Measurements from ENCODE around the gene USP2.

The USP2 gene

DNA sequence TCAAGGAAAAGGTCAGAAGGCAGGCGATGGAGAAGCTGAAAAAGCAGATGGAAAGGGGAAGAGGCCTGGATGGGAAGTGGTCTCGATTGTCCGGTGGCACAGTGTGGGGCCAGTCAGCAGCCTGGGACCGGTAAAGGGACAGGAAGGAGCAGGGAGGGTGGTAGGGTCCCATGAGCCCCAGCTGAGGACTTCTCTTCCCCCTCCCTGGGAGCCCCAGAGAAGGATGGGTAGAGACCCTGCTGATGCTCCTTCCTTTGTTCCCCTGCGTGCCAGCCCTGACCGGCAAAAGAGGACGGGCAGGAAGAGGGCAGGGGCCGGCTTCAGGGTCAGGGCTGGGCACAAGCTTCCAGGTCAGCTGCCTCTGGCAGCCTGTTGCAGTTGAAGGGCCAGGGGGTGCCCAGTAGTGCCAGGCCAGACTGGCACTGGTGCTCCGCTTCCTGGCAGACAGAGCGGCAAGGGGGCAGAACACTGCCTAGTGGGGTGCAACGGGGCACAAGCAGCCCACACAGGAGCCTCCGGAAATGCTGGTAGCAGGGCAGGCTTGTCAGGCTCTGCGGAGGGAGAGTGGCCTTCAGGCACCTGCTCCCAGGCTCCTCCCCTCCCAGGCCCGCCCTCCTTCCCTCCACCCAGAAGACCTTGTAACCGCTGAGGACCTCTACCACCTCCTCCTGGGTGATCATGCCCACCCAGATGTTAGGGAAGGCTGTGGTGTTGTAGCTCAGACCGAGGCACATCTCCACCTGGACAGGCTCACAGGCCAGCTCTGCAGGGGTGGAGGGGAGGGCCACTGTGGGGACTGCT lies 40.1 kb downstream of the USP2 start:
- no peak for DNase-seq (ENCODE audit: low read depth in 2 of 2)

DNA sequence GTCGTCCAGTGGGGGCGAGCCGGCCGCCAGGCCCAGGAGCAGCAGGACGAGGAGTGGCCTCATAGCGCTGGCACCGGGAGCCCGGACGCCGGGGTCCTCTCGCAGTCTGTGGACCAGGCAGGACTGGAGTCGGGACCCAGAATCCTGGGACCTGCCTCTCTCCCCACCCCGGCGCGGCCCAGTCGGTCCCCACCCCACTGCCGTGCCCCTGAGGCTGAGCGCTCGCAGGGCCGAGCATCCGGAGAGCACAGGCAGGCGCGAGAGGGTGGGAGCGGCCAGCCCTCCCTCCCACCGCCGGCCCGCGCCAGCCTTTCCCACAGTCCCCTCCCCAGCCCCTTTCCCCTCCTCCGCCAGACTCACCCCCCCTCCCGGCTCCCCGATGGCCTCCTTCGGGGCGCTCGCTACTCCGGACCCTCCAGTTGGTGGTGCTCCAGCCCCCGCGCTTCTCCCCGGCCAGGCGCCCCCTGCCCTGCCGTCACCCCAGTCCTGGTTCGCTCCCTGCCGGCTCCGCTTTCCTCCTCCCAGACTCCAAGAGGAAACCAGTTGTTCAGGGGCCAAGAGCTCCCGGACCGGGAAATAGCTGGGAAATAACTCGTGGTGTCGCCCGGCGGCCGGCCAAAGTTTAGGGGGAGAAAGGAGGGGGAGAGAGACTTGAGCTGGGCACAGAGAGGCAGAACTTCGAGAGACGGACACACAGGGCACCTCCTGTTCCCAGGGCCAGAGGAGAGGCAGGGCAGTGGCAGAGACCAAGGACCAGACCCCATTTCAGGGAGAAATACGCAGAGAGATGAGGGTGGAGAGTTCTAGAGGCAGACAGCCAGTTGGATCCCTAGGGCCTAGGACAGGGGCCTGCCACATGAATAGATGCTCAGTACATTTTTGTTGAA lies 40.9 kb downstream of the USP2 start, which contains the start of gene C1QTNF5:
Gene C1QTNF5 (minus strand): TSS at position 549 of the 887 bp plus-strand sequence. CDS start 486 bp downstream, at position 63.
- no peak for DNase-seq (ENCODE audit: low read depth in 2 of 2)

DNA sequence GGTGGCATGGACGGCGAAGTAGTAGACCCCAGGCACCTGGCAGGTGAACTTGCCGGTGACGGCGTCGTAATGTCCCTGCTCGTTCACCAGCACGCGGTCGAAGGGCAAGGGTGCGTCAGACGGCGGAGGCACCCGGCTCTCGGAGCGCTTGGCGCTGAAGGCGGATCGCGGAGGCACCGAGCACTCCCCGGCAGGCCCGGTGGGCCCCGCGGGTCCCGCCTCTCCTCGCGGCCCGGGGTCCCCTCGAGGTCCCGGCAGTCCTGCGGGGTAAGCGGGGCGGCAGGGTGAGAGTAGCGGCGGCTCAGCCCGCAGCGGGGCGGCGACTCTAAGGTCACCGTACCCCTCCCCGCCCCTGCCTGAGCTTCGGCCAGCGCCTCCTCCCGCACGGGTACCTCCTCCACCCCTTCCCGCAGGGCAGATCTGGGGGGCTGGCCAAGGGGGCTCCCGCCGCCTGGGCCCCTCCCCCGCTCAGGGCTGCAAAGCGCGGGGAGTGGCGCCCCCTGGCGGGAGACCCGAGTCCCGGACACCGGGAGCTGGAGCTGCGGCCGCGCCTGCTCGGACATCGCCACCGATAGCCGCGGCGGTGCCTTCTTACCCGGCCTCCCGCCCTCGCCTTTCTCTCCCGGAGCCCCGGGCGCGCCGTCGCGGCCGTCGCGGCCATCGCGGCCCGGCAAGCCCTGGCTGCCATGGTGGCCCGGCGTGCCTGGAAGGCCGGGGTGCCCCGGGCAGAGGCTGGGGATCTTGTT lies 41.7 kb downstream of the USP2 start:
- DNase-seq (ENCODE audit: low read depth in 2 of 2): no peak

DNA sequence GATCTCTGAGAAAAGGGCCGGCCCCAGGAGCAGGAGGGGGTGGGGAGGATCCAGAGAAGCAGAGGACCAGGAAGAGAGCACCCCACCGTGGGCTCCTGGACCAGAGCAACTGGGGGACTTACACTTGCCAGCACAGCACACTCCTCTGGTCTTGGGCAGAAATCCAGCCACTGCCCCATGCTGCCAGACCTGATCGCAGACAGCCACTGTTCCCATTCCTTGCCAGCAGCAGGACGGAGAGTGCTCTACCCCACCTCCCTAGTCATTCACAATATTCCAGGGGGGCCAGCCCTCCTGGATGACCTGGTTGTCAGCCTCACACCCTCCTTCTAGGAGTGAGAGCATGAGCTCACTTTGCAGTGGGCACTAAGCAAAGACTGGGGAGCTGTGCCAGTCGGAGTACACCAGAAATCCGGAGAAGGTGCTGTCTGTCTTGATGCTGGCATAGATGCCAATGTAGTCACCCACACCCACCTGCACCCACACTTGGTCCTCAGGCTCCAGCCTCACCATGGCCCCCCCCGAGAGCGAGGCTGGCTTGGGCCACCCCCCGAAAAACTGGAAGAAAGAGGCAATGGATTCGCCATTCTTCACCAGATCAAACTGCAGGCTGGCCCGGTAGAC lies 42.4 kb downstream of the USP2 start:
- no peak for DNase-seq (ENCODE audit: low read depth in 2 of 2)

DNA sequence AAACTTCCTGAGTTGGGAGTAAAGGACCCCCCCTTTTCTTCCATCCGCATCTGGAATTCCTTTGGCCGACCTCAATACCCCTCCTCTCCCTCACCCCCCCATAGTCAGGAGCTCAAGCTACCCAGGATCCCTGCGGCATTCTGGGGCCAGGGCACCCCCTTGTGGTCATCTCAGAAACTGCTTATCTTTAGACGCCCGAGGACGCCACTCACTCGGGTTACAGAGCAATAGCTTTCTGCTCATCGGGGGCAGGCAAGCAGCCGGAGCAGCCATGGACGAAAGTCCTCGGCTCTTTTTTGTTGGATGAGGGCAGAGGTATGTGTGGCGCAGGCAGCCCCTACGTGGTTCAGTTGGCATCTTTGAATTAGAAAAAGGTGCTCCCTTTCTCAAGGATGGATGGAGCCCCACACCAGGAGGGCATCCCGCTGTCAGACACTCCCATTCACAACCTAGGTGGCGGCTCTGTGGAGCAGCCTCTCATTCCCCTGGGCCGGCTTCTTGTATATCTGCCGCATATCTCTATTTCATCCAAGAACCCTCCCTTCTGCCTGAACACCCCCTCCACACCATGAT lies 43.1 kb downstream of the USP2 start:
- DNase-seq (ENCODE audit: low read depth in 2 of 2): peak in 1 of 2 donors; percentile 58

DNA sequence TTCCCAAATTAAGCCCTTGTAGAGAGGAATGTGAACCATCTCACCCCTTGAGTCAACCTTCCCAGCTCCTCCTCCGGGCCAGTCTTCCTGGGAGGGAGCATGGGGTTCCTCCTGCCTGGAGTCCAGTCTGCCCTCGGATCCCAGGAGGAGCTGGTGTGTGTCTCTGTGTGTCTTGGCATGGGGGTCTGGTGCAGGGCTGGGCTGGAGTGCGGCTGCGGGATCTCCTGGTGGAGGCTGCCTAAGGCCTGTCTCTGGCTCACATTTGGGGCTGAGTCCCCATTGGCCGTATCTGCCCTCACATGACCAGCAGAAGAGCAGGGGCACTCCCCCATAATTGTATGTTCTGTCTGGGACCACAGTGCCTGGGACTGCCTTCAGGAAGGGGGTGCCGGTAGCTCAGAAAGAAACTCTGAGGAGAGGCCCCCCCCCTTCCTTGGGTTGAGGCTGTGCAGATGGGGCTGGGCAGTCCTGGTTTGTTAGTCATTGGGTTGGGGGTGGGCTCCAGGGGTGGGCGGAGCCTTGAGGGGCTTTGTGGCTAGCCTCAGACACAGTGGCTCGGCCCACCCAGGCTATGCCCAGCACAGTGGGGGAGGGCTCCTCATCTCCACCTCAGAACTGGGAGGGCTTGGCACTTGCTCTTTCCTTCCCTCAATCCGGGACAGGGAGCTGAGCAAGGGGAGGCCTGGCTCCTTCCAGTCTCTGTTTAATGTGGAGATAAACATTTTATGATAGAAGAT lies 43.7 kb downstream of the USP2 start:
- no peak for DNase-seq (ENCODE audit: low read depth in 2 of 2)

DNA sequence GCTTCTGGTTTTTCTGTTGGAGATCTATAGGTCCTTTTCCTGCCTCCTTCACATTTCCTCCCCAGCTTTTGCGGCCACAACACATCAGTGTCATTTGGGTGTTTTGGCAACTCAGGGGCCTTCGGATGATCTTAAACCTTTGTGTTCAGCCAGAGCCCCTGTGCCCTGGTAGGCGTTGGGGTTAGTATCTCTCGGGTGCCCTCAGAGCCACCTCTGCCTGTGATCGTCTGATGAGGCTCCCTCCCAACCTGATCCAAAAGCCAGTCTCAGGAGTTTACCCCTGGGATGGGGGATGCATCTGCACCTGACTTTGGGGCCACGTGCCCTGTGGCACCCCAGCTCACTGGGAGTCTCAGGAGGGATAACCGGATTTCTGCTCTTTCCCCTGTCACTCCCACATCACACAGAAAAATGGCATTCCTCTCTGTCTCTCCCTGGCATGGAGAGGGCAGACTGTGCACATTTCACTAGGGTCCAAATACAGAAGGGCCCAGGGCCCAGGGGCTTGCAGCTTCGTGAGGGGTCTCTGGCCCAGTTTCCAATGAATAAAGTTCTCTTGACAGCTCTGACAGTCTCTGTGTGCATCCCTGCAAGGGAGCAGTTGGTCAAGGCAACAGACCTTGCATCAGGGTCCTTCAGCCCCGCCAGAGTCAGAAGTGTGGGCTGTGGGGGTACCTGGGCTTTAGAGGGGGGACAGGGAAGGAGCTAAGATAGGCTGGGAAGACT lies 44.6 kb downstream of the USP2 start:
- no peak for DNase-seq (ENCODE audit: low read depth in 2 of 2)

DNA sequence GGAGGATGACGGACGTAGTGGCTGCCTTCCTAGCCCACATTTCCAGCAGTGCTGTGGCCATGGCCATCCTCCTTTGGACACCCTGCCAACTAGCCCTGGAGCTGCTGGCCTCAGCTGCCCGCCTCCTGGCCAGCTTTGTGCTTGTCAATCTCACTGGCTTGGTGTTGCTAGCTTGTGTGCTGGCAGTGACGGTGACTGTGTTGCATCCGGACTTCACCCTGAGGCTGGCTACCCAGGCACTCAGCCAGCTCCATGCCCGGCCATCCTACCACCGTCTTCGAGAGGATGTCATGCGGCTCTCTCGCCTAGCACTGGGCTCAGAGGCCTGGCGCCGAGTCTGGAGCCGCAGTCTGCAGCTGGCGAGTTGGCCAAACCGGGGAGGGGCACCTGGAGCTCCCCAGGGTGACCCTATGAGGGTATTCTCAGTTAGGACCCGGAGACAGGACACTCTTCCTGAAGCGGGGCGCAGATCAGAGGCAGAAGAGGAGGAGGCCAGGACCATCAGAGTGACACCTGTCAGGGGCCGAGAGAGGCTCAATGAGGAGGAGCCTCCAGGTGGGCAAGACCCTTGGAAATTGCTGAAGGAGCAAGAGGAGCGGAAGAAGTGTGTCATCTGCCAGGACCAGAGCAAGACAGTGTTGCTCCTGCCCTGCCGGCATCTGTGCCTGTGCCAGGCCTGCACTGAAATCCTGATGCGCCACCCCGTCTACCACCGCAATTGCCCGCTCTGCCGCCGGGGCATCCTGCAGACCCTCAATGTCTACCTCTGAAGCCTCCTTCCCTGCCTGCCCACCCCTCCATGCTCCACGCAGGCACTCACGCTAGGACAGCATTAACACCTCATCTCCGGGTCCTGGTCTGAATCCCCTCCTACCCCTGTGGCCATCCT lies 45.6 kb downstream of the USP2 start:
- DNase-seq (ENCODE audit: low read depth in 2 of 2): no peak

DNA sequence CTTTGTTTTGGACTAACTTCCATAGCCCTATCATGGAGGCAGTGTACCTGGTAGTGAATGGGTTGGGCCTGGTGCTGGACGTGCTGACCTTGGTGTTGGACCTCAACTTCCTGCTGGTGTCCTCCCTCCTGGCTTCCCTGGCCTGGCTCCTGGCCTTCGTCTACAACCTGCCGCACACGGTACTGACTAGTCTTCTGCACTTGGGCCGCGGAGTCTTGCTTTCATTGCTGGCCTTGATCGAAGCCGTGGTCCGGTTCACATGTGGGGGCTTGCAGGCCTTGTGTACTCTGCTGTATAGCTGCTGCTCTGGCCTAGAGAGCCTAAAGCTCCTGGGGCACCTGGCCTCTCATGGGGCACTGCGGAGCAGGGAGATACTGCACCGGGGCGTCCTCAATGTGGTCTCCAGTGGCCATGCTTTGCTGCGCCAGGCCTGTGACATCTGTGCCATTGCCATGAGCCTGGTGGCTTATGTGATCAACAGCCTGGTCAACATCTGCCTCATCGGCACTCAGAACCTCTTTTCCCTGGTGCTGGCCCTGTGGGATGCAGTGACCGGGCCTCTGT lies 46.3 kb downstream of the USP2 start:
- DNase-seq (ENCODE audit: low read depth in 2 of 2): no peak

DNA sequence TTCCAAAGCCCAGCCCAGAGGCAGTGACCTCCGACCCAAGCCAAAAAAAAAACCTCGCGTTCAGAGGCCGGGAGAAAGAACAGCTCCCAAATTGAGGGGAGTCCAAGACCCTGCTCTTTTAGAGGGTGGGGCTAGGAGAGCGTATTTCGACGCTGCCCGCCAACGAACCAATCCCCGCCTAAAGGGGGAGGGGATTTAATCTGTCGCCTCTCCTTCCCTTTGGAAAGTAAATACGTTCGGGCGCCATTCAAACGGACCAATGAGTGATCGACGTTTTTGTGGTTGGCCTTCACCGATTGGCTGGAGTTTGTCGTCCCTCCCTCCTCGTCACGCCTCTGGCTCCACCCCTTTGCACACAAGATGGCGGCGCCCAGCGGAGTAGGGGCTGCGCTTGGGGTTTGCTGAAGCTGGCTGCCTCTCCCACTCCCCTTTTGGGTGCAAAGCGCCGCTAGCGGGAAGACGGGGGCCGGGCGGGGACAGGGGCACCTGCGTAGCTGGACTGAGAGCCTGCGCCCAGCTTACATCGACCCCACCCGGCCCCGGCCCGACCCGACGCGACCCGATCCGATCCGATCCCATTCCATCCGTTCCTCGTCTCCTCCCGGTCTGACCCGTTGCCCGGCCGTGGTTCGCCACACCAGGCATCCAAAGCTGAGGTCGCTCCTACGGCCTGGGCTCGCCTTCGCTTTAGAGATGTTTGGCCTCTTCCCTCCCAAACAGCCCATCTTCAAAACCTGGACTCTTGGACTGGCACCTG lies 47.1 kb downstream of the USP2 start, which contains the start of gene RNF26:
Gene RNF26 (plus strand): TSS at position 354 of the 757 bp plus-strand sequence. CDS start 596 bp downstream, outside the sequence.
- DNase-seq (ENCODE audit: low read depth in 2 of 2): peak; percentile 86

DNA sequence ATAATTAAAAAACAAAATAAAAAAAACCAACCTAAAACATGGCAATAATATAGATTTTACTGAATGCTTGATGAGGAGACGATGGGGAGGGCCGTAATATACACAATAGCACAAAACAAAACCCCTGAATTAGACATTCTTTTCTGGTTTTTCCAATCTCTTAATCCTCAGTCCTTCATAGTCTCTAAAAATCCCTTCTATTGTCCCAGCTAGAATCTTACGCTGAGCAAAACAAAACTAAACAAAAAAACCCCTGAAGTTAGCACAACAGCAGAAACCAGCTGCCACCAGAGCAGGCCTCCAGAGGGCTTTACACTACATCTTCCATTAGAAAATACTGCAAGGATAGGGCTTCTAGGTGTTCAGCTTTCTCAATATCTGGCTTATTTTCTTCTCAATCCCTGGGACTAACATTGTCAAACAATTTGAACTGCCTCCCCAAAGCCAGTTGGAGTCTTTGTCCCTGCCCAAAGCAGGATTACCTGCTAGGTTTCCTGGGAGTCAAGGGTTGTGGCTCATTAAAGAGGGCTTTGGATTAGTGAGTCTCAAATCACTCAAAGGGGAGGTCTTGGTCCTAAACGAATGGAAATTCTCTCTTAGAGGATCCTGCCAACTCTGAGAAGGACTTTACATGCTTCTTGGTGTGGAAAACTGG lies 49.3 kb downstream of the USP2 start:
- no peak for DNase-seq (ENCODE audit: low read depth in 2 of 2)

DNA sequence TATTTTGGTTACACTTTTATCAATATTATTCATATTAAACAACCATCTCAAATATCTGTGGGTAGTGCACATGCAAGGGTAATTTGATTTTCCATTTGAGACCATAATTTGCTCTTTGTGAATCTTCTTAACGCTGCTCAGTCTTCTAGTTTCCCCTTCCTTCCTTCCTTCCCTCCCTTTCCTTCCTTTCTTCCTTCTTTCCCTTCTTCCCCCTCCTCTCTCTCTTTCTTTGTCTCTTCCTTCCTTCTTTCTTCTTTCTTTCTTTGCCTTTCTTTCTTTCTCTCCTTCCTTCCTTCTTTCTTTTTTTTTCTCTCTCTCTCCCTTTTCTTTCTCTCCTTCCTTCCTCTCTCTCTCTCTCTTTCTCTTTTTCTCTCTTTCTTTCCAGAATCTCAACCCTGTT lies 51.3 kb downstream of the USP2 start:
- no peak for DNase-seq (ENCODE audit: low read depth in 2 of 2)

DNA sequence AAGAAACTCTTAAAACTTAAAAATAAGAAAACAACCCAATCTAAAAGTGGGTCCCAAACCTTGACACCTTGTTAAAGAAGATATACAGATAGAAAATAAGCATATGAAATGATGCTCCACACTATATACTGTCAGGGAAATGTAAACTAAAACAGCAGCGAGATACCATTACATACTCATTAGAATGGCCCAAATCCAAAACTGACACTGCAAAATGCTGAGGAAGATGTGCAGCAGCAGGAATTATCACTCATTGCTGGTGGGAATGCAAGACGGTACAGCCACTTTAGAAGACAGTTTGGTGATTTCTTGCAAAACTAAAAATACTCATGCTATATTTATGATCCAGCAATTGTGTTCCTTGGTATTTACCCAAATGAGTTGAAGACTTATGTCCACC lies 52.2 kb downstream of the USP2 start:
- no peak for DNase-seq (ENCODE audit: low read depth in 2 of 2)

DNA sequence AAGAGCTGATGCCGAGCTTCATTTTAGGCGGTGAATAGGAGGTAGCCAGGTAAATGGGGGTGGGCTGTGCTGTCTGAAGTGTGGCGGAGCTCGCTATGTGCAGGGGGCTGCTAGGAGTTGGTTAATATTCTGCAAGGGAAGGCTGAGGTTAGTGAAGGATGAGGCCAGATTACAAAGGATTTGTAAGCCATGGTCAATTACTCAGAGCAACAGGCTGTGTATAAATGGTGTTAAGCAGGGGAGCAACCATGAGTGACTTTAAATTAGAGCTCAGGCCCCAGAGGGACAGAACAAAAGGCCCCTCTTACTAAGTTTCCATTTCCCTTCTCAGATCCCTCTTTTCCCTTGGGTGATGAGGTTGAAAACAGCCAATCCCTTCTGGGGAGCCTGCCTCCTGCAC lies 57.3 kb downstream of the USP2 start:
- DNase-seq (ENCODE audit: low read depth in 2 of 2): no peak

DNA sequence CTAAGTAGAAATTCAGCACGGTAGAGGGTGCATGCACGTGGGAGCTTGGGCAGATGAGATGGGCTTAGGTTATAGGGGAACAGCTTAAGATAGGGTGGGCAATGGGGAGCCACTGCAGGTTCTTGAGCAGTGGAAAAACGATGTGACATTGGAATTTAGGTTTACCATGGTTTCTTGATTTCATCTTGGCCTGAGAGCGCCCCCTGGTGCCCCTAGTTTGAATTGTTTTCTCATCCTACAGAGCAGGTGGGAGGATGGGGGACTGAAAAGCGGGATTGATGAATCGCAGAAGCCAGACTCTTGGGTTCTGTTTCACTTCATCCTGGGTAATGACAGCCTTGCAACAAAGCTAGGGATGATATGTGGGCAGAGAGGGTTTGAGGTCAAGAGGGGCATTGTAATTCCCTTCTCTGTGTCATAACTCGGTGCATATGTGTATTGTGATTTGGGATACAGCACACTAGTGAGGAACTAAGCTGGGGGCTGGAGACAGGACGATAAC lies 57.9 kb downstream of the USP2 start:
- DNase-seq (ENCODE audit: low read depth in 2 of 2): peak; percentile 78 to 79

DNA sequence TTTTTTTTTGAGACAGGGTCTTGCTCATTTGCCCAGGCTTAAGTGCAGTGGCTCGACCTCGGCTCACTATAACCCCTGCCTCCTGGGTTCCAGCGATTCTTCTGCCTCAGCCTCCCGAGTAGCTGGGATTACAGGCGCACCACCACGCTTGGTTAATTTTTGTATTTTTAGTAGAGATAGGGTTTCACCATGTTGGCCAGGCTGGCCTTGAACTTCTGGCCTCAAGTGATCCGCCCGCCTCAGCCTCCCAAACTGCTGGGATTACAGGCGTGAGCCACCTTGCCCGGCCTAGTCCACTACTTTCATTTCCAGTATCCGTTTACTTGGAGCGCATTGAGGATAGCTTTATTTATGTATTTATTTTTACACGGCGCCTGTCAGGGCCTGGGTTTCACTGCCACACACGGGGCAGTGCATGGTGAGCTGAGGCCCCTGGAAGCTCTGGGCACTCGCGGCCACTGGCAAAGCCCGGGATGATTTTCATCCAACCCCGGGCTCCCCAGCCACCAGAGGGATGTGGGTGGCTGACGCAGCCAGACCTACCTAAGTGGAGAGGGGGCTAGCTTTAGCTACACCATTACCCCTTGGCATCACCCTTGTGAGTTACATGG lies 58.5 kb downstream of the USP2 start:
- DNase-seq (ENCODE audit: low read depth in 2 of 2): no peak

DNA sequence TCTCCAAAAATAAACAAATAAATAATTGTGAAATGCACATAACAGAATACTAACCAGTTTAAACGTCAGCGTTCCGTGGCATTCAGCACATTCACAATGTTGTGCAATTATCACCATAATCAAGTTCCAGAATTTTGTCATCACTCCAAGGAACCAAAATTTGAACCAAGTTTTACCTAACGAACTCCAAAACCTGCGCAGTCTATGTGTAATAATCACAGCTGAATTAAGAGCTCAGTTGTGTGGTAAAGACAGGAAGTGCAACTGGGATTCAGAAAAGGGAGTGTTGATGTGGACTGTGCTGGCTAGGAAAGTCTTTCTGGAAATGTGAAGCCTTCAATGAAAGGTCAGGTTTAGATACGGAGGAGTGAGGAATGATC lies 59.1 kb downstream of the USP2 start:
- no peak for DNase-seq (ENCODE audit: low read depth in 2 of 2)

Data from activated CD4-positive, alpha-beta T cell treated with anti-CD3 and anti-CD28 coated beads for 24 hours (primary cell).